Measurements from ENCODE around the gene STAT3.
A peak's percentile ranks its signal among the peaks of the same experiment; 100 is the strongest.

STAT3 gene

DNA sequence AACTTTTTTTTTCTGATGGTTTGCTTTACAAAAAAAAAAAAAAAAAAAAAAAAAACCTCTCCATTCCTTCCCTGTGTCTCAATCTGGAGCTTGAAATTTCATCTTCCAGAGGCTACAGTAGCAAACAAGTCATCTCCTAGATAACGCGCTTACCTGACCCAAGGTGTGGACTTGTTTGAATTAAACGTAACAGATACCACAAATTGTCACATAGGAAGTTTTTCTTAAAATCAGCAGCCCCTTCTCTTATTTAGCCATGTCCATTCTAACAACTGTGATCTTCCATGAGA is 114.0 kb downstream of the STAT3 start:
- H3K4me2 ChIP-seq (ENCODE audit: insufficient read depth, low read length): peak overlapping the region; percentile 84

GRCh38 chr17:42273474-42274252 is 114.6 kb downstream of the STAT3 start:
- TF ChIP-seq EZH2 (IDR thresholded peaks at IDR 0.05; ENCODE audit: borderline replicate concordance, low read depth, low read length, severe bottlenecking): no peak
- TF ChIP-seq, protein P1, sequence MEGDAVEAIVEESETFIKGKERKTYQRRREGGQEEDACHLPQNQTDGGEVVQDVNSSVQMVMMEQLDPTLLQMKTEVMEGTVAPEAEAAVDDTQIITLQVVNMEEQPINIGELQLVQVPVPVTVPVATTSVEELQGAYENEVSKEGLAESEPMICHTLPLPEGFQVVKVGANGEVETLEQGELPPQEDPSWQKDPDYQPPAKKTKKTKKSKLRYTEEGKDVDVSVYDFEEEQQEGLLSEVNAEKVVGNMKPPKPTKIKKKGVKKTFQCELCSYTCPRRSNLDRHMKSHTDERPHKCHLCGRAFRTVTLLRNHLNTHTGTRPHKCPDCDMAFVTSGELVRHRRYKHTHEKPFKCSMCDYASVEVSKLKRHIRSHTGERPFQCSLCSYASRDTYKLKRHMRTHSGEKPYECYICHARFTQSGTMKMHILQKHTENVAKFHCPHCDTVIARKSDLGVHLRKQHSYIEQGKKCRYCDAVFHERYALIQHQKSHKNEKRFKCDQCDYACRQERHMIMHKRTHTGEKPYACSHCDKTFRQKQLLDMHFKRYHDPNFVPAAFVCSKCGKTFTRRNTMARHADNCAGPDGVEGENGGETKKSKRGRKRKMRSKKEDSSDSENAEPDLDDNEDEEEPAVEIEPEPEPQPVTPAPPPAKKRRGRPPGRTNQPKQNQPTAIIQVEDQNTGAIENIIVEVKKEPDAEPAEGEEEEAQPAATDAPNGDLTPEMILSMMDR (IDR thresholded peaks at IDR 0.05; ENCODE audit: borderline replicate concordance, extremely low read depth, low read length, poor library complexity, severe bottlenecking): no peak
- H3K4me1 ChIP-seq (ENCODE audit: insufficient read depth, low read length): peaks cover 45% of the 10 kb centered on the region
- H3K4me2 ChIP-seq (ENCODE audit: insufficient read depth, low read length): peak overlapping the region; percentile 84; the same call in 1 of the 2 replicates
- no peaks in the 10 kb centered on the region for H3K27me3 ChIP-seq (ENCODE audit: insufficient read depth, low read length, poor library complexity)
- H3K79me2 ChIP-seq (ENCODE audit: insufficient read depth, low read length): peaks cover 65% of the 10 kb centered on the region
- no peaks in the 10 kb centered on the region; the same call in 1 of the 2 replicates for H3K36me3 ChIP-seq (ENCODE audit: insufficient read depth, low read length)
- no peak overlapping the region for H3K27ac ChIP-seq (ENCODE audit: low read length)
- ATAC-seq (ENCODE audit: insufficient read depth, low read depth) (no peak), DNase-seq (no peak)
- no peaks in the 10 kb centered on the region for H3K9me3 ChIP-seq (ENCODE audit: insufficient read depth, low read length, severe bottlenecking)
- H4K20me1 ChIP-seq (ENCODE audit: insufficient read depth, low read length): no peaks in the 10 kb centered on the region; the same call in 1 of the 2 replicates
- H2AFZ ChIP-seq (ENCODE audit: low read depth, low read length): no peak overlapping the region
- 0 out of 4 replicates have a peak overlapping the region, but pooled peaks of 1 of the 2 experiments have one; percentile 75 for H3K4me3 ChIP-seq (ENCODE audit: low read depth in 1 of 2, low read length in 2 of 2)
- no peak overlapping the region for H3K9ac ChIP-seq (ENCODE audit: low read depth, low read length)

More for the DNA sequence above, 114.0 kb downstream of the STAT3 start:
- ATAC-seq (ENCODE audit: insufficient read depth, low read depth) (no peak), DNase-seq (no peak)
- no peaks in the 10 kb centered on the region; the same call in 1 of the 2 replicates for H4K20me1 ChIP-seq (ENCODE audit: insufficient read depth, low read length)
- TF ChIP-seq, protein P1 (IDR thresholded peaks at IDR 0.05; ENCODE audit: borderline replicate concordance, extremely low read depth, low read length, poor library complexity, severe bottlenecking): no peak
- TF ChIP-seq EZH2 (IDR thresholded peaks at IDR 0.05; ENCODE audit: borderline replicate concordance, low read depth, low read length, severe bottlenecking): no peak
- H3K36me3 ChIP-seq (ENCODE audit: insufficient read depth, low read length): no peaks in the 10 kb centered on the region; the same call in 1 of the 2 replicates
- peak overlapping the region in 1 of 2 experiments; percentile 75; a peak in 1 of 4 replicates for H3K4me3 ChIP-seq (ENCODE audit: low read depth in 1 of 2, low read length in 2 of 2)
- H3K79me2 ChIP-seq (ENCODE audit: insufficient read depth, low read length): peaks cover 63% of the 10 kb centered on the region
- H3K4me1 ChIP-seq (ENCODE audit: insufficient read depth, low read length): peaks cover 45% of the 10 kb centered on the region
- H3K9me3 ChIP-seq (ENCODE audit: insufficient read depth, low read length, severe bottlenecking): no peaks in the 10 kb centered on the region
- H3K27me3 ChIP-seq (ENCODE audit: insufficient read depth, low read length, poor library complexity): no peaks in the 10 kb centered on the region
- H3K27ac ChIP-seq (ENCODE audit: low read length): no peak overlapping the region
- no peak overlapping the region for H3K9ac ChIP-seq (ENCODE audit: low read depth, low read length)
- H2AFZ ChIP-seq (ENCODE audit: low read depth, low read length): no peak overlapping the region

DNA sequence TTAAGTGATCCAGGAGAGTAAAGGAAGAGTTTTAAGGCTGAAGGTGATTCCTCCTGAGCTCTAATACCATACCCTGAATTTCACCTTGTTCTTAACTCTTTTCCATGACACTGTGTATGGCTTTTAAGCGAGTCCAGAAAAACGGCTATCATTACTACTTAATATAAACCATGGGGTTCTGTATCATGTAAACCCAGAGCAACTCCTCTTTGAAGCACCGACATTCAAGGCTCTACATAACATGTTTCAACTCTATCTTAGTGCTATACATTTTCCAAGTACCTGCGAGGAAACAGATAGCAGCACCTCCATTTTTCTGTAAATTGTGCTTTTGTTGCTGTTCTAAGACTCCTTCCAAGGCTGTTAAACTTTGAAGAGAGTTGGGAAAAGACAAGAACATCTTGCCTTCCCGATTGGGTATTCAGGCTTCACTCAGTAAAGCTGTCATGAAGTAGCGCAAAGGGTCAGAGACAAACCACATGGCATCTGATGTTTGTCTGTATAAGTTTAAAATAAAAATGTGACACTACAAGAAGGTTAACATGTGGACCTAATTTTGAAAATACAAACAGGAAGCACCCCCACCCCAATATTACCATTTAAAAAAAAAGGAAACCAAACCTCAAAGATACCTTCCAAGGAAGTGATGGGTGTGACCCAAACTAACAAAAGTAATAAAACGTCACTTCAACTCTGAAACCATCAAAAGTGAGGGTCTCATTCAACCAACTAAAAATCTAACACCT is 115.9 kb downstream of the STAT3 start:
- no peaks in the 10 kb centered on the region for H3K9me3 ChIP-seq (ENCODE audit: insufficient read depth, low read length, severe bottlenecking)
- no peak overlapping the region for H3K9ac ChIP-seq (ENCODE audit: low read depth, low read length)
- peak overlapping the region; percentile 1; the same call in 1 of the 2 replicates for H3K4me2 ChIP-seq (ENCODE audit: insufficient read depth, low read length)
- ATAC-seq (ENCODE audit: insufficient read depth, low read depth) (no peak), DNase-seq (no peak)
- peaks cover 4% of the 10 kb centered on the region; the same call in 1 of the 2 replicates for H4K20me1 ChIP-seq (ENCODE audit: insufficient read depth, low read length)
- no peaks in the 10 kb centered on the region; the same call in 1 of the 2 replicates for H3K36me3 ChIP-seq (ENCODE audit: insufficient read depth, low read length)
- no peak overlapping the region for H3K27ac ChIP-seq (ENCODE audit: low read length)
- no peak overlapping the region for H3K4me3 ChIP-seq (ENCODE audit: low read depth in 1 of 2, low read length in 2 of 2)
- TF ChIP-seq, protein P1 (IDR thresholded peaks at IDR 0.05; ENCODE audit: borderline replicate concordance, extremely low read depth, low read length, poor library complexity, severe bottlenecking): no peak
- TF ChIP-seq EZH2 (IDR thresholded peaks at IDR 0.05; ENCODE audit: borderline replicate concordance, low read depth, low read length, severe bottlenecking): no peak
- peaks cover 76% of the 10 kb centered on the region for H3K79me2 ChIP-seq (ENCODE audit: insufficient read depth, low read length)
- H3K27me3 ChIP-seq (ENCODE audit: insufficient read depth, low read length, poor library complexity): no peaks in the 10 kb centered on the region
- no peak overlapping the region for H2AFZ ChIP-seq (ENCODE audit: low read depth, low read length)
- H3K4me1 ChIP-seq (ENCODE audit: insufficient read depth, low read length): peaks cover 44% of the 10 kb centered on the region
